ENCODE measurements around the gene GJA3. TPM values are rescaled to one million over a fixed set of nuclear protein-coding genes. Genes with fewer than 3 reads are reported as not detected.

The GJA3 gene
- total and polyA plus RNA-seq, 2 of the 8 experiments (the other 6 are each of a cell fraction or from before 2014, with no cell fraction given) = 0.12 to 0.60 TPM

DNA sequence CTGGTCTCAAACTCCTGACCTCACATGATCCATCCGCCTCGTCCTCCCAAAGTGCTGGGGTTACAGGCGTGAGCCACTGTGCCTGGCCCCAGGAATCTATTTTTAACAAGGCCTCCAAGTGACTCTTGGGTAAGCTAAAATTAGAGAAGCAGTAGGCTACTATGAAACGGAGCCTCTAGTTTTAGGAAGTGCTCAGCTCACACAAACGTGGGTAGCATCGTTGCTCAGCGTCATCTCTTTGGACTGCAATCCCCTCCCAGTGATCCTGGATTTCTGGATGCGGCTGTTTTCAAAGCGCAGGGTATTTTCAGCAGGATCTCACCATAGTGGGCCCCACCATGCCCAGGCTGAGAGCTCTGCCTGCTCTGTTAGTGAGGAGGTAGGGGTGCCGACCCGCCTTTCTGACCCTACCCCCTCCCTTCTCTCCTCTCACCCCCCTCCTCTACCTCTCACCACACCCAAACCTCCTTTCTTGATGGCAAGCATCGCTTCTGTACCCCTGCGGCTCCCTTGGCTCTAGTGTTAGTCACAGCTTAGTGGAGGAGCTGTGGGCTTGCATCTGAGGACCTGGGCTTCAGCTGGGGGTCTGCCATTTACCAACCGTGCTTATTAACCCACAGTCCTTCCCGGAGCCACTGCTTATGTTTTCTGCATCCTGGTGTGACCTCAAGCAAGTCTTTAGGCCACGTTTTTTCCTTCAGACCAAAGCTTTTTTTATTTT, 34.2 kb downstream of the GJA3 start:
- Histone ChIP-seq H2BK5ac (ENCODE audit: low read depth, low read length) (no peak overlapping the region), H3K9me3 (ENCODE audit: insufficient read depth in 2 of 2, low read depth in 1 of 2, low read length in 1 of 2) (no peaks in the 10 kb centered on the region), H3K4me3 (ENCODE audit: extremely low read depth in 1 of 4, insufficient read depth in 2 of 4, low read depth in 3 of 4, low read length in 4 of 4) (no peak overlapping the region), H4K5ac (ENCODE audit: insufficient read length, low read depth, low read length) (no peak overlapping the region), H2BK120ac (replicated peaks; ENCODE audit: low read depth, low read length) (no peak overlapping the region), H3K79me1 (ENCODE audit: low read depth, low read length) (no peaks in the 10 kb centered on the region), H3K56ac (replicated peaks; ENCODE audit: insufficient read length, low read depth, low read length) (no peak overlapping the region), H2AFZ (ENCODE audit: low read length) (no peak overlapping the region), H4K8ac (ENCODE audit: extremely low read depth, insufficient read depth, low read length) (peak overlapping the region; percentile 78), H3K18ac (ENCODE audit: extremely low read depth, low read length) (no peak overlapping the region; the same call in 1 of the 2 replicates), H4K20me1 (replicated peaks in 1 of 2; ENCODE audit: control insufficient read depth in 1 of 2, insufficient read depth in 2 of 2, low read length in 2 of 2) (no peaks in the 10 kb centered on the region), H3K23ac (ENCODE audit: insufficient read length) (no peak overlapping the region), H3K9ac (replicated peaks in 1 of 4; ENCODE audit: extremely low read depth in 1 of 4, low read depth in 3 of 4, low read length in 3 of 4) (no peak overlapping the region), H3K4me1 (replicated peaks in 1 of 4; ENCODE audit: control insufficient read depth in 3 of 4, insufficient read depth in 4 of 4, low read length in 3 of 4) (peaks cover 0 to 7% (median 2%) of the 10 kb centered on the region in 4 experiments; a peak in 5 of 7 replicates), H3K23me2 (ENCODE audit: low read depth, low read length) (peaks cover 25% of the 10 kb centered on the region), H2BK12ac (ENCODE audit: low read depth, low read length) (no peak overlapping the region), H2BK15ac (ENCODE audit: low read length) (0 out of 2 replicates have a peak overlapping the region, but pooled peaks have one; percentile 72), H3K14ac (ENCODE audit: insufficient read length) (no peak overlapping the region), H3K36me3 (ENCODE audit: control insufficient read depth in 2 of 4, insufficient read depth in 4 of 4, low read length in 3 of 4) (no peaks in the 10 kb centered on the region), H3K79me2 (ENCODE audit: control insufficient read depth in 1 of 2, insufficient read depth in 2 of 2, low read length in 2 of 2) (no peaks in the 10 kb centered on the region), H3K27me3 (replicated peaks in 1 of 4; ENCODE audit: control insufficient read depth in 3 of 4, extremely low read depth in 1 of 4, insufficient read depth in 3 of 4, low read length in 3 of 4) (peaks cover 0 to 20% (median 15%) of the 10 kb centered on the region in 4 experiments; a peak in 6 of 7 replicates), H2BK20ac (ENCODE audit: low read length) (no peak overlapping the region), H3K27ac (ENCODE audit: low read depth, low read length) (no peak overlapping the region), H2AK5ac (ENCODE audit: low read depth, low read length) (no peak overlapping the region), H3K4ac (replicated peaks; ENCODE audit: insufficient read length, low read depth, low read length) (no peak overlapping the region), H3K4me2 (ENCODE audit: insufficient read depth in 1 of 2, low read depth in 2 of 2, low read length in 2 of 2) (peak overlapping the region in 1 of 2 experiments; percentile 89; a peak in 2 of 4 replicates), H4K91ac (replicated peaks; ENCODE audit: insufficient read length, low read length) (no peak overlapping the region)
- ChIA-PET CTCF (ENCODE audit: partially characterized antibody) (interaction anchor here (0.7 to 2.8 kb wide), 9 partner anchors 8 to 142 kb away, joined by 3 to 12 read pairs (median 7); partner anchors contain the start of gene GJA3), POLR2A (ENCODE audit: partially characterized antibody) (interaction anchor here (0.6 to 1.7 kb wide), 4 partner anchors 8 to 251 kb away, joined by 3 to 11 read pairs (median 4); no protein-coding TSS in a partner anchor)
- no peak for FAIRE-seq
- no peak for DNase-seq (ENCODE audit: low read depth in 1 of 2, low spot score in 2 of 2)
- WGBS, 2 experiments (ENCODE audit: extremely low coverage in 1 of 2, insufficient coverage in 1 of 2, insufficient read length in 1 of 2, insufficient replicate concordance in 2 of 2, low coverage in 1 of 2, low lambda C conversion rate in 2 of 2, missing lambda C conversion rate in 1 of 2) = 83% methylated on average over 15 of the region's 16 CpGs; no CpG with 5 or more reads in 1 of the 2 experiments
- TF ChIP-seq CEBPB (IDR thresholded peaks at IDR 0.05; ENCODE audit: low read depth, low read length) (no peak), RXRA (IDR thresholded peaks at IDR 0.05; ENCODE audit: insufficient read depth, low read depth, low read length) (no peak), POLR2AphosphoS5 (IDR thresholded peaks at IDR 0.05; ENCODE audit: low read depth, low read length) (no peak), SAP30 (IDR thresholded peaks at IDR 0.05; ENCODE audit: insufficient read depth, insufficient replicate concordance, low read length) (no peak), POU5F1 (IDR thresholded peaks at IDR 0.05; ENCODE audit: low read depth, low read length) (no peak), RAD21 (IDR thresholded peaks at IDR 0.05 in 1 of 2, conservative IDR thresholded peaks at IDR 0.05 in 1 of 2; ENCODE audit: low read depth in 2 of 2, low read length in 2 of 2) (no peak), BACH1 (IDR thresholded peaks at IDR 0.05; ENCODE audit: low read length) (no peak), KDM4A (IDR thresholded peaks at IDR 0.05; ENCODE audit: low read depth, low read length, severe bottlenecking) (no peak), BRCA1 (IDR thresholded peaks at IDR 0.05; ENCODE audit: low read depth, low read length) (no peak)
- TF ChIP-seq, protein P1, sequence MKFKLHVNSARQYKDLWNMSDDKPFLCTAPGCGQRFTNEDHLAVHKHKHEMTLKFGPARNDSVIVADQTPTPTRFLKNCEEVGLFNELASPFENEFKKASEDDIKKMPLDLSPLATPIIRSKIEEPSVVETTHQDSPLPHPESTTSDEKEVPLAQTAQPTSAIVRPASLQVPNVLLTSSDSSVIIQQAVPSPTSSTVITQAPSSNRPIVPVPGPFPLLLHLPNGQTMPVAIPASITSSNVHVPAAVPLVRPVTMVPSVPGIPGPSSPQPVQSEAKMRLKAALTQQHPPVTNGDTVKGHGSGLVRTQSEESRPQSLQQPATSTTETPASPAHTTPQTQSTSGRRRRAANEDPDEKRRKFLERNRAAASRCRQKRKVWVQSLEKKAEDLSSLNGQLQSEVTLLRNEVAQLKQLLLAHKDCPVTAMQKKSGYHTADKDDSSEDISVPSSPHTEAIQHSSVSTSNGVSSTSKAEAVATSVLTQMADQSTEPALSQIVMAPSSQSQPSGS (IDR thresholded peaks at IDR 0.05; ENCODE audit: low read length) = no peak
